GM23338 (cell line): ENCODE measurements around the gene TMEM14A. TPM values are rescaled to one million over a fixed set of nuclear protein-coding genes. Genes with fewer than 3 reads are reported as not detected.

Experiments
- ATAC-seq: fragments of 200-7000 bp; cut with Tn5 transposase; 3 replicates; pipeline ENCODE4 v1.9.1; 2020
- DNase-seq: peaks from one replicate; pipeline ENCODE4 v3.0.0-alpha.2; 2015; ENCODE audit warnings: low spot score
- H2AFZ ChIP-seq: fragments of 200-600 bp; sonication (generic); 2 replicates; pipeline ENCODE4 v1.8.0; 2016; ENCODE audit warnings: antibody characterized with exemption, mild to moderate bottlenecking, moderate library complexity
- H3F3A ChIP-seq: fragments of 200-600 bp; sonication (generic); replicated peaks from 2 replicates; pipeline ENCODE4 v1.8.0; 2017; ENCODE audit warnings: antibody characterized with exemption, mixed run types, low read depth
- H3K27ac ChIP-seq: fragments of 200-600 bp; sonication (generic); 2 replicates; pipeline ENCODE4 v1.6.1; 2016; ENCODE audit warnings: low read depth
- H3K27me3 ChIP-seq: fragments of 200-600 bp; sonication (generic); 2 replicates; pipeline ENCODE4 v1.8.0; 2016; ENCODE audit warnings: mild to moderate bottlenecking, mixed run types, moderate library complexity; ENCODE audit not compliant: insufficient read depth
- H3K36me3 ChIP-seq: fragments of 200-600 bp; sonication (generic); 2 replicates; pipeline ENCODE4 v1.8.0; 2016; ENCODE audit warnings: mild to moderate bottlenecking; ENCODE audit not compliant: insufficient read depth
- H3K4me1 ChIP-seq: fragments of 200-600 bp; sonication (generic); 2 replicates; pipeline ENCODE4 v1.8.0; 2016; ENCODE audit warnings: mild to moderate bottlenecking, moderate library complexity; ENCODE audit not compliant: insufficient read depth
- H3K4me2 ChIP-seq: fragments of 200-600 bp; sonication (generic); 2 replicates; pipeline ENCODE4 v1.7.1; 2017; ENCODE audit warnings: mixed run types
- H3K4me3 ChIP-seq: fragments of 200-600 bp; sonication (generic); 2 replicates; pipeline ENCODE4 v1.6.1; 2016; ENCODE audit warnings: mixed run types
- H3K79me2 ChIP-seq: fragments of 200-600 bp; sonication (generic); replicated peaks from 2 replicates; pipeline ENCODE4 v1.8.0; 2017; ENCODE audit warnings: mild to moderate bottlenecking; ENCODE audit not compliant: insufficient read depth
- H3K9me2 ChIP-seq: fragments of 200-600 bp; sonication (generic); 2 replicates; pipeline ENCODE4 v1.8.0; 2017; ENCODE audit not compliant: insufficient read depth
- H4K20me1 ChIP-seq: fragments of 200-600 bp; sonication (generic); replicated peaks from 2 replicates; pipeline ENCODE4 v1.8.0; 2017; ENCODE audit warnings: mild to moderate bottlenecking; ENCODE audit not compliant: insufficient read depth
- H3K27ac Mint-ChIP-seq: 2 replicates; pipeline ENCODE4 v1.8.0; 2020; ENCODE audit warnings: inconsistent platforms, mild to moderate bottlenecking, moderate library complexity, mixed read lengths
- H3K27me3 Mint-ChIP-seq: 3 replicates; pipeline ENCODE4 v1.8.0; 2022; ENCODE audit warnings: low read depth, mild to moderate bottlenecking, moderate library complexity, mixed read lengths, inconsistent platforms; ENCODE audit not compliant: insufficient read depth, poor library complexity
- H3K36me3 Mint-ChIP-seq: 3 replicates; pipeline ENCODE4 v1.8.0; 2021; ENCODE audit warnings: low read depth, mild to moderate bottlenecking, inconsistent platforms, moderate library complexity, mixed read lengths
- H3K4me1 Mint-ChIP-seq: 3 replicates; pipeline ENCODE4 v1.8.0; 2020; ENCODE audit warnings: mild to moderate bottlenecking, inconsistent platforms, mixed read lengths
- H3K4me3 Mint-ChIP-seq: 3 replicates; pipeline ENCODE4 v1.8.0; 2021; ENCODE audit warnings: moderate library complexity, mild to moderate bottlenecking, inconsistent platforms, mixed read lengths
- H3K9me3 Mint-ChIP-seq: 3 replicates; pipeline ENCODE4 v1.8.0; 2020; ENCODE audit warnings: moderate library complexity, mild to moderate bottlenecking, inconsistent platforms, mixed read lengths
- CREB1 ChIP-seq: fragments of 250-450 bp; sonication (Bioruptor Pico); IDR thresholded peaks from 2 replicates; pipeline ENCODE4 v1.5.0; 2020; ENCODE audit warnings: low read depth, mild to moderate bottlenecking, moderate library complexity
- EZH2 ChIP-seq: fragments of 200-600 bp; sonication (generic); IDR thresholded peaks from one replicate; pipeline ENCODE4 v1.8.0; 2017; ENCODE audit warnings: antibody characterized with exemption, mild to moderate bottlenecking, low read depth; ENCODE audit not compliant: unreplicated experiment
- EZH2phosphoT487 ChIP-seq: fragments of 200-600 bp; sonication (generic); IDR thresholded peaks from one replicate; pipeline ENCODE4 v1.8.1; 2018; ENCODE audit warnings: antibody characterized with exemption; ENCODE audit not compliant: unreplicated experiment
- JUNB ChIP-seq: IDR thresholded peaks from one replicate; pipeline ENCODE4 v1.6.1; 2016; ENCODE audit warnings: antibody characterized with exemption; ENCODE audit not compliant: unreplicated experiment
- NANOG ChIP-seq: IDR thresholded peaks from 2 replicates; pipeline ENCODE4 v1.6.1; 2016; ENCODE audit warnings: antibody characterized with exemption, borderline replicate concordance
- POLR2AphosphoS5 ChIP-seq: IDR thresholded peaks from 2 replicates; pipeline ENCODE4 v1.6.1; 2016; ENCODE audit warnings: antibody characterized with exemption, low read depth
- STAT1 ChIP-seq: IDR thresholded peaks from one replicate; pipeline ENCODE4 v1.6.1; 2016; ENCODE audit warnings: antibody characterized with exemption; ENCODE audit not compliant: unreplicated experiment
- ZNF114 ChIP-seq: fragments of 250-450 bp; sonication (Bioruptor Pico); IDR thresholded peaks from 2 replicates; pipeline ENCODE4 v1.5.0; 2020; ENCODE audit warnings: mild to moderate bottlenecking, moderate library complexity
- ZNF331 ChIP-seq: fragments of 250-450 bp; sonication (Bioruptor Pico); IDR thresholded peaks from 2 replicates; pipeline ENCODE4 v1.5.0; 2020; ENCODE audit warnings: low read depth, mild to moderate bottlenecking, moderate library complexity
- polyA plus RNA-seq: library from polyadenylated mRNA; unstranded; fragments of >200 nt; fragmentation: Nextera tagmentation; extraction: Ambion mirVana; gene quantifications from 2 replicates; pipeline ENCODE4 v1.2.1, GENCODE V29; 2016
- total RNA-seq: library from RNA; depleted of rRNA; stranded (reverse); fragments of >200 nt; shearing (Covaris generic); gene quantifications from 2 replicates; pipeline ENCODE4 v1.2.3, GENCODE V29; 2014
- TF ChIP-seq, protein P1 (sequence below): IDR thresholded peaks from 2 replicates; pipeline ENCODE4 v1.6.1; 2016; ENCODE audit warnings: antibody characterized with exemption
- TF ChIP-seq, protein P2 (sequence below): fragments of 250-450 bp; sonication (Bioruptor Pico); IDR thresholded peaks from 2 replicates; pipeline ENCODE4 v1.5.0; 2020; ENCODE audit warnings: mild to moderate bottlenecking, moderate library complexity
- TF ChIP-seq, protein P3 (sequence below): IDR thresholded peaks from one replicate; pipeline ENCODE4 v1.6.1; 2018; ENCODE audit warnings: antibody characterized with exemption; ENCODE audit not compliant: unreplicated experiment
- TF ChIP-seq, protein P4 (sequence below), 2 experiments: fragments of 200-600 bp in 1 of 2; sonication (generic) in 1 of 2; conservative IDR thresholded peaks; 2 replicates each; pipeline versions ENCODE4 v1.5.1 to v1.6.1; 2016 to 2017; ENCODE audit warnings: antibody characterized with exemption in 2 of 2, low read depth in 2 of 2, mild to moderate bottlenecking in 2 of 2, moderate library complexity in 1 of 2

TMEM14A gene
- total and polyA plus RNA-seq, 2 experiments from 2014 or later, result 13.9 to 36.0 TPM

DNA sequence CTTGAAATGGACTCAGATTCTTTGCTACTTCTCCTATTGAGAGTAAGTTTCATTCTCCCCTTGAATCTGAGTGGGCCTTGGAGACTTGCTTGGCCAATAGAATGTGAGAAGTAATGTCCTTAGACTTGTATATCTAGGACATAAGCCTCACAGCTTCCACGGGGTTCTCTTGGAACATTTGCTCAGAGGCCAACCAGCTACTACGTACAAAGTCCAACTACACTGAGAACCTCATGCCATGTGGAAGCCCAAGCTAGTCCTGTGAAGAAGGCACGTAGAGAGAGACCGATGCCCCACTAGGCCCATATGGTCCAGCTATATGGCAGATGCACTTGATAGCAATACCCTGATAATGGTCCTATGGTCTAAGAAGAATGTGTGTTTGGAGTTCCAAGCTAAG lies 22.9 kb downstream of the TMEM14A start:
- H3K4me2 ChIP-seq, result no peak overlapping the region
- DNase-seq (no peak), ATAC-seq (no peak)
- H3K4me1 Mint-ChIP-seq, result peaks cover 12% of the 10 kb centered on the region
- H3K27me3 ChIP-seq, result no peaks in the 10 kb centered on the region
- no peak overlapping the region for H3K4me3 Mint-ChIP-seq
- TF ChIP-seq CREB1 (CRISPR knock-in tag), result no peak
- TF ChIP-seq, protein P1, sequence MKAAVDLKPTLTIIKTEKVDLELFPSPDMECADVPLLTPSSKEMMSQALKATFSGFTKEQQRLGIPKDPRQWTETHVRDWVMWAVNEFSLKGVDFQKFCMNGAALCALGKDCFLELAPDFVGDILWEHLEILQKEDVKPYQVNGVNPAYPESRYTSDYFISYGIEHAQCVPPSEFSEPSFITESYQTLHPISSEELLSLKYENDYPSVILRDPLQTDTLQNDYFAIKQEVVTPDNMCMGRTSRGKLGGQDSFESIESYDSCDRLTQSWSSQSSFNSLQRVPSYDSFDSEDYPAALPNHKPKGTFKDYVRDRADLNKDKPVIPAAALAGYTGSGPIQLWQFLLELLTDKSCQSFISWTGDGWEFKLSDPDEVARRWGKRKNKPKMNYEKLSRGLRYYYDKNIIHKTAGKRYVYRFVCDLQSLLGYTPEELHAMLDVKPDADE, result no peak
- TF ChIP-seq JUNB, result no peak
- no peak for TF ChIP-seq ZNF114 (CRISPR knock-in tag)
- no peak for TF ChIP-seq EZH2
- TF ChIP-seq EZH2phosphoT487, result no peak
- TF ChIP-seq, protein P2, sequence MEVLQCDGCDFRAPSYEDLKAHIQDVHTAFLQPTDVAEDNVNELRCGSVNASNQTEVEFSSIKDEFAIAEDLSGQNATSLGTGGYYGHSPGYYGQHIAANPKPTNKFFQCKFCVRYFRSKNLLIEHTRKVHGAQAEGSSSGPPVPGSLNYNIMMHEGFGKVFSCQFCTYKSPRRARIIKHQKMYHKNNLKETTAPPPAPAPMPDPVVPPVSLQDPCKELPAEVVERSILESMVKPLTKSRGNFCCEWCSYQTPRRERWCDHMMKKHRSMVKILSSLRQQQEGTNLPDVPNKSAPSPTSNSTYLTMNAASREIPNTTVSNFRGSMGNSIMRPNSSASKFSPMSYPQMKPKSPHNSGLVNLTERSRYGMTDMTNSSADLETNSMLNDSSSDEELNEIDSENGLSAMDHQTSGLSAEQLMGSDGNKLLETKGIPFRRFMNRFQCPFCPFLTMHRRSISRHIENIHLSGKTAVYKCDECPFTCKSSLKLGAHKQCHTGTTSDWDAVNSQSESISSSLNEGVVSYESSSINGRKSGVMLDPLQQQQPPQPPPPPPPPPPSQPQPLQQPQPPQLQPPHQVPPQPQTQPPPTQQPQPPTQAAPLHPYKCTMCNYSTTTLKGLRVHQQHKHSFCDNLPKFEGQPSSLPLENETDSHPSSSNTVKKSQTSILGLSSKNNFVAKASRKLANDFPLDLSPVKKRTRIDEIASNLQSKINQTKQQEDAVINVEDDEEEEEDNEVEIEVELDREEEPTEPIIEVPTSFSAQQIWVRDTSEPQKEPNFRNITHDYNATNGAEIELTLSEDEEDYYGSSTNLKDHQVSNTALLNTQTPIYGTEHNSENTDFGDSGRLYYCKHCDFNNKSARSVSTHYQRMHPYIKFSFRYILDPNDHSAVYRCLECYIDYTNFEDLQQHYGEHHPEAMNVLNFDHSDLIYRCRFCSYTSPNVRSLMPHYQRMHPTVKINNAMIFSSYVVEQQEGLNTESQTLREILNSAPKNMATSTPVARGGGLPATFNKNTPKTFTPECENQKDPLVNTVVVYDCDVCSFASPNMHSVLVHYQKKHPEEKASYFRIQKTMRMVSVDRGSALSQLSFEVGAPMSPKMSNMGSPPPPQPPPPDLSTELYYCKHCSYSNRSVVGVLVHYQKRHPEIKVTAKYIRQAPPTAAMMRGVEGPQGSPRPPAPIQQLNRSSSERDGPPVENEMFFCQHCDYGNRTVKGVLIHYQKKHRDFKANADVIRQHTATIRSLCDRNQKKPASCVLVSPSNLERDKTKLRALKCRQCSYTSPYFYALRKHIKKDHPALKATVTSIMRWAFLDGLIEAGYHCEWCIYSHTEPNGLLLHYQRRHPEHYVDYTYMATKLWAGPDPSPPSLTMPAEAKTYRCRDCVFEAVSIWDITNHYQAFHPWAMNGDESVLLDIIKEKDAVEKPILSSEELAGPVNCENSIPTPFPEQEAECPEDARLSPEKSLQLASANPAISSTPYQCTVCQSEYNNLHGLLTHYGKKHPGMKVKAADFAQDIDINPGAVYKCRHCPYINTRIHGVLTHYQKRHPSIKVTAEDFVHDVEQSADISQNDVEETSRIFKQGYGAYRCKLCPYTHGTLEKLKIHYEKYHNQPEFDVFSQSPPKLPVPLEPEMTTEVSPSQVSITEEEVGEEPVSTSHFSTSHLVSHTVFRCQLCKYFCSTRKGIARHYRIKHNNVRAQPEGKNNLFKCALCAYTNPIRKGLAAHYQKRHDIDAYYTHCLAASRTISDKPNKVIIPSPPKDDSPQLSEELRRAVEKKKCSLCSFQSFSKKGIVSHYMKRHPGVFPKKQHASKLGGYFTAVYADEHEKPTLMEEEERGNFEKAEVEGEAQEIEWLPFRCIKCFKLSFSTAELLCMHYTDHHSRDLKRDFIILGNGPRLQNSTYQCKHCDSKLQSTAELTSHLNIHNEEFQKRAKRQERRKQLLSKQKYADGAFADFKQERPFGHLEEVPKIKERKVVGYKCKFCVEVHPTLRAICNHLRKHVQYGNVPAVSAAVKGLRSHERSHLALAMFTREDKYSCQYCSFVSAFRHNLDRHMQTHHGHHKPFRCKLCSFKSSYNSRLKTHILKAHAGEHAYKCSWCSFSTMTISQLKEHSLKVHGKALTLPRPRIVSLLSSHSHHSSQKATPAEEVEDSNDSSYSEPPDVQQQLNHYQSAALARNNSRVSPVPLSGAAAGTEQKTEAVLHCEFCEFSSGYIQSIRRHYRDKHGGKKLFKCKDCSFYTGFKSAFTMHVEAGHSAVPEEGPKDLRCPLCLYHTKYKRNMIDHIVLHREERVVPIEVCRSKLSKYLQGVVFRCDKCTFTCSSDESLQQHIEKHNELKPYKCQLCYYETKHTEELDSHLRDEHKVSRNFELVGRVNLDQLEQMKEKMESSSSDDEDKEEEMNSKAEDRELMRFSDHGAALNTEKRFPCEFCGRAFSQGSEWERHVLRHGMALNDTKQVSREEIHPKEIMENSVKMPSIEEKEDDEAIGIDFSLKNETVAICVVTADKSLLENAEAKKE (CRISPR knock-in tag), result no peak
- TF ChIP-seq, protein P3, sequence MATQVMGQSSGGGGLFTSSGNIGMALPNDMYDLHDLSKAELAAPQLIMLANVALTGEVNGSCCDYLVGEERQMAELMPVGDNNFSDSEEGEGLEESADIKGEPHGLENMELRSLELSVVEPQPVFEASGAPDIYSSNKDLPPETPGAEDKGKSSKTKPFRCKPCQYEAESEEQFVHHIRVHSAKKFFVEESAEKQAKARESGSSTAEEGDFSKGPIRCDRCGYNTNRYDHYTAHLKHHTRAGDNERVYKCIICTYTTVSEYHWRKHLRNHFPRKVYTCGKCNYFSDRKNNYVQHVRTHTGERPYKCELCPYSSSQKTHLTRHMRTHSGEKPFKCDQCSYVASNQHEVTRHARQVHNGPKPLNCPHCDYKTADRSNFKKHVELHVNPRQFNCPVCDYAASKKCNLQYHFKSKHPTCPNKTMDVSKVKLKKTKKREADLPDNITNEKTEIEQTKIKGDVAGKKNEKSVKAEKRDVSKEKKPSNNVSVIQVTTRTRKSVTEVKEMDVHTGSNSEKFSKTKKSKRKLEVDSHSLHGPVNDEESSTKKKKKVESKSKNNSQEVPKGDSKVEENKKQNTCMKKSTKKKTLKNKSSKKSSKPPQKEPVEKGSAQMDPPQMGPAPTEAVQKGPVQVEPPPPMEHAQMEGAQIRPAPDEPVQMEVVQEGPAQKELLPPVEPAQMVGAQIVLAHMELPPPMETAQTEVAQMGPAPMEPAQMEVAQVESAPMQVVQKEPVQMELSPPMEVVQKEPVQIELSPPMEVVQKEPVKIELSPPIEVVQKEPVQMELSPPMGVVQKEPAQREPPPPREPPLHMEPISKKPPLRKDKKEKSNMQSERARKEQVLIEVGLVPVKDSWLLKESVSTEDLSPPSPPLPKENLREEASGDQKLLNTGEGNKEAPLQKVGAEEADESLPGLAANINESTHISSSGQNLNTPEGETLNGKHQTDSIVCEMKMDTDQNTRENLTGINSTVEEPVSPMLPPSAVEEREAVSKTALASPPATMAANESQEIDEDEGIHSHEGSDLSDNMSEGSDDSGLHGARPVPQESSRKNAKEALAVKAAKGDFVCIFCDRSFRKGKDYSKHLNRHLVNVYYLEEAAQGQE, result no peak
- no peak for TF ChIP-seq STAT1
- no peak for TF ChIP-seq POLR2AphosphoS5
- no peak for TF ChIP-seq NANOG
- TF ChIP-seq, protein P4, sequence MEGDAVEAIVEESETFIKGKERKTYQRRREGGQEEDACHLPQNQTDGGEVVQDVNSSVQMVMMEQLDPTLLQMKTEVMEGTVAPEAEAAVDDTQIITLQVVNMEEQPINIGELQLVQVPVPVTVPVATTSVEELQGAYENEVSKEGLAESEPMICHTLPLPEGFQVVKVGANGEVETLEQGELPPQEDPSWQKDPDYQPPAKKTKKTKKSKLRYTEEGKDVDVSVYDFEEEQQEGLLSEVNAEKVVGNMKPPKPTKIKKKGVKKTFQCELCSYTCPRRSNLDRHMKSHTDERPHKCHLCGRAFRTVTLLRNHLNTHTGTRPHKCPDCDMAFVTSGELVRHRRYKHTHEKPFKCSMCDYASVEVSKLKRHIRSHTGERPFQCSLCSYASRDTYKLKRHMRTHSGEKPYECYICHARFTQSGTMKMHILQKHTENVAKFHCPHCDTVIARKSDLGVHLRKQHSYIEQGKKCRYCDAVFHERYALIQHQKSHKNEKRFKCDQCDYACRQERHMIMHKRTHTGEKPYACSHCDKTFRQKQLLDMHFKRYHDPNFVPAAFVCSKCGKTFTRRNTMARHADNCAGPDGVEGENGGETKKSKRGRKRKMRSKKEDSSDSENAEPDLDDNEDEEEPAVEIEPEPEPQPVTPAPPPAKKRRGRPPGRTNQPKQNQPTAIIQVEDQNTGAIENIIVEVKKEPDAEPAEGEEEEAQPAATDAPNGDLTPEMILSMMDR (conservative IDR thresholded peaks at IDR 0.05; ENCODE audit: low read depth in 2 of 2), result no peak
- TF ChIP-seq ZNF331, result no peak
- no peaks in the 10 kb centered on the region for H3K9me3 Mint-ChIP-seq
- peaks cover under 1% of the 10 kb centered on the region; the same call in 1 of the 3 replicates for H3K36me3 Mint-ChIP-seq
- no peak overlapping the region for H3K4me3 ChIP-seq
- H3K4me1 ChIP-seq, result no peaks in the 10 kb centered on the region
- peaks cover under 1% of the 10 kb centered on the region for H3K27me3 Mint-ChIP-seq
- no peaks in the 10 kb centered on the region for H4K20me1 ChIP-seq
- no peaks in the 10 kb centered on the region for H3K36me3 ChIP-seq
- H3K79me2 ChIP-seq, result no peaks in the 10 kb centered on the region
- 0 out of 2 replicates have a peak, but pooled peaks cover 3% of the 10 kb centered on the region for H3K9me2 ChIP-seq
- no peaks in the 10 kb centered on the region for H3F3A ChIP-seq
- H2AFZ ChIP-seq, result no peak overlapping the region
- H3K27ac Mint-ChIP-seq, result no peak overlapping the region
- H3K27ac ChIP-seq, result no peak overlapping the region
